ENCODE measurements around the gene VAMP8.
A peak's percentile ranks its signal among the peaks of the same experiment; 100 is the strongest.
"Not testable (repeated sequence)": the region's sequence is repeated elsewhere in the genome, so short reads cannot be mapped to it uniquely, and the experiment has no call there.

VAMP8 gene

DNA sequence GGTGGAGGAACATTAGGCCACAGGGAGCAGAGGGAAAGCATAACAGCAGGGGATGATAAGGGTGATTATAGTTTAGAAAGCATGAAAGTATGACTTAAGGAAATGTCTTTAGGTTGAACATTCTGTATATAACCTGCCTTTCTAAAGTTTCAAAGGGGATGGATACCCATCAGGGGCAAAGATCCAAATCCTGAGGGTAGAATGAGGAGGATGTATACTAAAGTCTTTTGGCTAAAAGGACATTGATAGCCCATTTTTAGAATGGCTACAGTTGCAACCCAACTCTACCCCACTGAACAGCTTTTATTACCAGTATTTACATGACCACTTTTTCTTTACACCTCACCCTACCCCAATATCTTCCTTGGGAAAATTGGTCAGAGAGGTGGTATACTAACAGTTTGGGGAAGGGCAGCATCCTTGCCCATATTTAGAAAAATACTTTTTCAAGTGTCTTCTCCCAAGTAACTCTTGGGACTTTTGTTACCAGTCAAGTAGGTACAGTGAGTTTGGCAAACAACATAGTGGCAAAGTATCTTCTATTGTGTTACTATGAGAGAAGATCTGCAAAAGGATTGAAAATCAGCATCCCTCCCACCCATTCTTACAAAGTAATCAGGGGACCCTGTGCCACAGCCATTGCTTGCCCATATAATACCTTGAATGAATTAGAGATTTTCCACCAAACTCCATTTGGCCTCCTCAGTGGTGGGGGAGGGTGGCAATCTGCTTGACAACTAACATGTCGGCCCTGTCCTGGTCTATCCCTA, 30.1 kb upstream of the VAMP8 start:
- DNase-seq (ENCODE audit: low read depth): no peak

DNA sequence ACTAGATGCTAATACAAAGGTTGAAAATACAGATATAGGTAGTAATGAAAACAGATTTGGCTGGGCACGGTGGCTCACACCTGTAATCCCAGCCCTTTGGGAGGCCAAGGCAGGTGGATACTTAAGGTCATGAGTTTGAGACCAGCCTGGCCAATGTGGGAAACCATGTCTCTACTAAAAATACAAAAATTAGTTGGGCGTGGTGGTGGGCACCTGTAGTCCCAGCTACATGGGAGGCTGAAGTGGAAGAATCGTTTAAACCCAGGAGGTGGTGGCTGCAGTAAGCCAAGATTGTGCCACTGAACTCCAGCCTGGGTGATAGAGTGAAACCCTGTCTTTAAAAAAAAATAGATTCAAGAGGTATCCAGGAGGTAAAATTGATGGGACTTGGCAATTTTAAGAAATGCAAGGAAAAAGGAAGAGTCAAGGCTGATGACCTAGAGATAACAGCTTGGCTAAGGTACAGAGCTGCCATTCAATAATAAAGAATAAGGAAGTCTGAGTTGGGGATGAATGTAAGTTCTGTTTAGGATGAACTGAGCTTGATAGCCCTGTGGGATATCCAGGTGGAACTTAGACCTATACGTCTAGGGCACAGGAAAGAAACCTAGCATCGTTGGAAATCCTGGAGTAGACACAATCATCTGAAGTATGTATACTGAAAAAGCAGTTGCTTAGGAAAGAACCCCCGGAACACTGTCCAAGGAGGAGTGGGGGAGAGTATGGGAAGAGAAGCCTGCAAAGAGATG, 29.4 kb upstream of the VAMP8 start:
- DNase-seq (ENCODE audit: low read depth): no peak

DNA sequence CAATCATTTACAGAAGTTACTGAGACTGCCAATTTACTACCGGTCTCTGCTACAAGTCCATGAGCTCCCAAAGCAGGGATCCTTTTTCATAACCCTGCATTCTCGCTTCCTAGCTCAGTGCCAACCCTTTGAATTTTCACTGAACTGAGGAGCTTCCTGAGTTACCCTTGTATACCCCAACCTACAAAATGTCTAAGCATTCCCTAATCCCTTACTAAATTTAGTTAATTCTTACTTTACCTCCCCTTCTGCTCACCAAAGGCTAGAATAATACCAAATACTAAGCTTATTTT, 28.8 kb upstream of the VAMP8 start:
- no peak for DNase-seq (ENCODE audit: low read depth)

DNA sequence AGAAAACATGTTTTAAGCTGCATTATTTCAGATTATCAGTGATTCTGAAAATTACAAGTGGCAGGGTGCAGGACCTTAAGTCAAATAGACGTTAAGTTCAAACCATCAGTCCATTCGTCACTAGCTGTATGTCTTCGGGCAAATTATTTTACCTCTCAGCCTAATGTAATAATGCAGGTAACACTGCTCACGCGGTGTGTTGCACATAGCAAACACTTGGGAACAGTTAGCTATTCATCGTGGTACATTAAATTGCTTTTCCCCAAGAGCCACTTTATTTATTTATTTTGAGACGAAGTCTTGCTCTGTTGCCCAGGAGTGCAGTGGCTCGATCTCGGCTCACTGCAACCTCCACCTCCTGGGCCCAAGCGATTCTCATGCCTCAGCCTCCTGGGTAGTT, 28.3 kb upstream of the VAMP8 start:
- no peak for DNase-seq (ENCODE audit: low read depth)

DNA sequence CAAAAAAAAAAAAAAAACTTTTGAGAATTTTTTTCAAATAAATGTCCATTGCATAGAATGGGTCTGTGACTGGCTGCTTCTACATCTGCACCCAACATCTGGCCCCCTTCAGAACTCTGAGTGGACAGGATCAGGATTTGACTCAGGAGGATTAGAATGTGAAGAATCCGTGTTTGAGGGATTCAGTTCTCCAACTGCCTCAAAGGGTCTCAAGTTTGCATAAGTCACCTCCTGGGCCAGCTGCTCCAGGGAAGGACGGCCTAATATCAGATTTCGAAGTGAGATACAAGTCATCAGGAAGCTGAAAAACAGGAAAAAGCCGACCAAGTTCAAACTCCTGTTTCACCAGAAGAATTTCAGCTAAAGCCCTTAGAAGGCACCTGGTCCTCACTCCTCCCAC, 27.6 kb upstream of the VAMP8 start:
- DNase-seq (ENCODE audit: low read depth): no peak

DNA sequence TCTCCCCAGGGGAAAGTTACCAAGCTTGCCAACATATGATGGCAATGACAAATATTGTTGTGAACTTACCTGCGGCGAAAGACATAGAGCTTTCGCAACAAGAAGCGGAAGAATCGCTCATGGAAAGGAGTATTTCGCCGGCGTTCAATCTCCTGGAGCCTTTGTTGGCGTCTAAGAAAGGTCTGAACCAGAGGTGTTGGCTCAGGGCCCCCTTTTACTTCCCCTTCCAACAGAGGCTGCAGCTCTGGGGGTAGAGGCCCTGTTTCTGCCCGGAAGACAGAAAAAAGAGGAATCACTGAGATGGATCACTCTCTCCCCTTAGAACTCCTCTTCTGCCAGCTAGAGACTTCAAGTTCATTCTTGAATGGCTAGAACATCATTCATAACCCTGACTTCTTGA, 26.9 kb upstream of the VAMP8 start:
- no peak for DNase-seq (ENCODE audit: low read depth)

DNA sequence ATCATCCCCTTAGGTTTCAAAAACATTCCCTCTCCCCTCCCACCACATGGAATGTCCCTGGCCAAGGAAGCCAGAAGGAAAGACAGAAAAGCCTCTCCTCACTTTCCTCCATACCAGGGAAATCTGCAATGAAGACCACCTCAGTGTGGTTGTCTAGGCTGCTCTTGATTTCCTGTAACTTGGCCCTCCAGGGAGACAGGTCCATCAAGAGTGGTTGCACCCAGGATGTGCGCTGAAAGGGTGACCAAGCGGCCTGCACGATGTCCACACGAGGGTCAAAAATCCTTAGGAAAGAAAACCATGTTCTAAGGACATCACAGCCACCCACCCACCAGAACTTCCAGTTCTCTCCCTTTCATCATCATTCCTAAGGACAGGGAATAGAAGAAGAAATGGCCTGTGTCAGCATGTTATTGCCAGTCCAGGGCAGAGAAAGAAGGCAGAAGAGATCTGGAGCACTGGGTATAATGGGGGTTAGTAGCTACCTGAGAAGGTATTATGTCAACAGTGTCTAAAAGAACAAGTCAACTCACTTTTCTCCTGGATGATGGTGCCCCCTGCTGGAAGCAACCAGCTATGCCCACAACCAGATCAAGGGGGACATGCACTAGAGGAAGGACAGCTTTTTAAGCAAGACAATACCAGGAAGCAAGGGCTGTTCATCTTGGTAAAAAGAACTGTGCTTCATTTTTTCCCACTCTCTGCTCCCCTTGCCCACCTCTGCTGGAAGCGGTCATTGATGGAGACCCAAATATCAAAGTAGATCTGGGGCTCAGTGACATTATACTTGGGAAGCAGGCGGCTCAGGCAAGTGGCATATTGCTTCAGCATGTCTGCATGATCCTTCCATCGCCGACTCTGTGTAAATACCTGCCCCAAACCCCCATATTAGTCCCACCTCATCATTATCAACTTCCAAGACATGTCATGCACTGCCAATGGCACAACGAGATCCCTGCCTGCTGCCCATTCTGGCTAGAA, 25.4 kb upstream of the VAMP8 start:
- peak; percentile 85 for DNase-seq (ENCODE audit: low read depth)

DNA sequence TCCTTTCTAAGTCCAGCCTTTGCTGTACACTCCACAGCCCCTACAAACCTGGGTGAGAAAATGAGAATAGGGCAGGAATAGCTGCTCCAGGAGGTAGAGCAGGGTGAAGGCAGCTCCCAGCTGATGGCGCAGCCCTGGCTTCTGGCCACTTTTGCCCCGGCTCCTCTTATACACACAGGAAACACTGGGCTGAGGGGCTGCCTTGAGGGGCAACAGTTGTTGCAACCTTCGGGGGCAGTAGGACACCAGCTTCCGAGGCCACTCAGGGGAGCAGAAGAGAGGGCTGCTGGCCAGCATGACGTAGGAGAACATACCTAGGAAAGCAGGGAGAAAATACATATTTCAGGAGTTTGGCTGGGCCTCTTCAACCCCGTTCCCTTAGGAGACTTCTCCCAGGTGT, 24.2 kb upstream of the VAMP8 start:
- DNase-seq (ENCODE audit: low read depth): no peak

DNA sequence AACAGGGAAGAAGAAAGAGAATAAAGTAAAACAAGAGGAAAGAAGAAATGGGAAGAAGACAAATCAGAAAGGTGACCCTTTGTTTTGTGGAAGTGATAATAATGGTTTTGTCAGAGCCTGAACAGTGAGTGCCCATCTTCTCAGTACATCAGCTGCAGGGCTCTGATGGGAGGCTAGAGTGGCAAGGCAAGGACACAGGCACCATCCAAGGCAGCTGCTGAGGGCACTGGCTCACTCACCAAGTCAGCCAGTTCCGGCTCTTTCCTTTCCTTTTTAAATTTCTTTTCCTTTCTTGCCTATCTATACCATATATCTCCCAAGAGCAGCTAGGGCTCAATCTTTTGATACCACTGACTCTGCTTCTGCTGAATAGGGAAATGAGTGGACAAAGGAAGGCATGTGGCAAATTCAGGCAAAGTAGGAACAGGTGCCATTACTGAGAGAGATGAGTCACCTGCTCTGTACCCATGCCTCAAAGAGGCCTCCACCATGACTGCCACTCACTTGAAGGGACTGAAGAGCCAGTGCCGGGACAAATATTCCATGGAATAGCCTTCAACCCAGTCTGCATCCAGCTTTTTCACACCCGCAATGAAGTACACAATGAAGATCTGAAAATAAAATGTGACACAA, 22.3 kb upstream of the VAMP8 start:
- DNase-seq (ENCODE audit: low read depth): no peak

DNA sequence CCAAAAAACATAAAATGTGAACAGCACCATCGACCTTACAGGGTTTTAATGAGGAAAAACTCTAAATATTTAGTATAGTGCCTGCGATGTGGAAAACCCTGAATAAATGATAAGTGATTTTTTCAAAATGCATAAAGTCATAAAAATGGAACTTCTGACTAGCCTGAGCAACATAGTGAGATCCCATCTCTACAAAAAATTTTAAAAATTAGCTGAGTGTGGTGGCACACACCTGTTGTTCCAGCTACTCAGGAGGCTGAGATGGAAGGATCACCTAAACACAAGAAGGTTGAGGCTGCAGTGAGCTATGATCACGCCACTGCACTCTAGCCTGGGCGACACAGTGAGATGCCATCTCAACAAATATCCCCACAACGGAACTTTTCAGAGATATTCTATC, 20.3 kb upstream of the VAMP8 start:
- no peak for DNase-seq (ENCODE audit: low read depth)

DNA sequence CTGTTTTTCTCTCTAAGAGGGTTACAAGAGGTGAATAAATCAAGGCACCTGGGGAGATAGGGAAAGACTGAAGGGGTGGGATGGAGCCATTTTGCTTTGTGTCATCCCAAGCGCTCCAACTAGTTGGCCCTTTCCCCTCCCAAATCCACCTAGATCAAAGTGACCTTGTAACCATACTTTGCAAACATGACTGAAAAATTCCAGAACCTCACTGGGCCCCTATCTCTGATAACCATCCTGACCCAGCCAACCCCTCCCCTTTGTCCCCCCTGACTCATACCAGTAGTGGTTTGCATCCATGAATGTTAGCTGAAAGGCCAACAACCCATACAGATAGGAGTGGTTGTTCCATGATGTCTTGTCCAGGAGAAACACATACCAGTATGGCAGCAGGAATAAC, 19.2 kb upstream of the VAMP8 start:
- no peak for DNase-seq (ENCODE audit: low read depth)

DNA sequence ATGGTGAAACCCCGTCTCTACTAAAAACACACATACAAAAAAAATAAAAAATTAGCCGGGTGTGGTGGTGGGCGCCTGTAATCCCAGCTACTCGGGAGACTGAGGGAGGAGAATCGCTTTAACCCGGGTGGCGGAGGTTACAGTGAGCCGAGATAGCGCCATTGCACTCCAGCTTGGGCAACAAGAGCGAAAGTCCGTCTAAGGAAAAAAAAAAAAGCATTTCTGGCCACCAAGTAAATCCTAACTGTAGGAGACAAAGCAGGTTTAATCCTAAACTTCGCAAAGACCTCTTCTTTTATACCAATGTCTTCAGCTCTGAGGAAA, 17.0 kb upstream of the VAMP8 start:
- DNase-seq (ENCODE audit: low read depth): not testable (repeated sequence)

DNA sequence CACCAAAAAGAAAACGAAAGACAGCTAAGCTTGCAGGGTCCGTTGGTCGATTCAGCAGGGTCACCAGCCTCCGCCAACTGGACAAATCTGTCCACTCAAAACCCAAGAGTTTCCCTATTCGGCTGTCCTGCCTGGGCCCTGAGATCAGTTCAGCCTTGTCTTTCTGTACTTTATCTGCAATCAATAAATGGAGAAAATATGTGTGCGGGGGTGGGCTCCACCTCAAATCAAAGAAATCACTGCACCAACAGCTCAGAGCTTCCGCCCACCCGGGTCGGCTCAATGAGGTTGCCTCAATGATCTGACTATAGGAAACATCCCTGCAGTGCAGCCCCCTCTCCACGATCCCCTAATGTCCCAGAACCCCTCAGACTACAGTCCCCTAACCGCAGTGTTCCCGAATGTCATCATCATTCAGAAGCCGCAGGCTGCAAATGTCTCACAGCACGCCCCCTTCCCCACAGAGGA, 16.5 kb upstream of the VAMP8 start:
- DNase-seq (ENCODE audit: low read depth): no peak

DNA sequence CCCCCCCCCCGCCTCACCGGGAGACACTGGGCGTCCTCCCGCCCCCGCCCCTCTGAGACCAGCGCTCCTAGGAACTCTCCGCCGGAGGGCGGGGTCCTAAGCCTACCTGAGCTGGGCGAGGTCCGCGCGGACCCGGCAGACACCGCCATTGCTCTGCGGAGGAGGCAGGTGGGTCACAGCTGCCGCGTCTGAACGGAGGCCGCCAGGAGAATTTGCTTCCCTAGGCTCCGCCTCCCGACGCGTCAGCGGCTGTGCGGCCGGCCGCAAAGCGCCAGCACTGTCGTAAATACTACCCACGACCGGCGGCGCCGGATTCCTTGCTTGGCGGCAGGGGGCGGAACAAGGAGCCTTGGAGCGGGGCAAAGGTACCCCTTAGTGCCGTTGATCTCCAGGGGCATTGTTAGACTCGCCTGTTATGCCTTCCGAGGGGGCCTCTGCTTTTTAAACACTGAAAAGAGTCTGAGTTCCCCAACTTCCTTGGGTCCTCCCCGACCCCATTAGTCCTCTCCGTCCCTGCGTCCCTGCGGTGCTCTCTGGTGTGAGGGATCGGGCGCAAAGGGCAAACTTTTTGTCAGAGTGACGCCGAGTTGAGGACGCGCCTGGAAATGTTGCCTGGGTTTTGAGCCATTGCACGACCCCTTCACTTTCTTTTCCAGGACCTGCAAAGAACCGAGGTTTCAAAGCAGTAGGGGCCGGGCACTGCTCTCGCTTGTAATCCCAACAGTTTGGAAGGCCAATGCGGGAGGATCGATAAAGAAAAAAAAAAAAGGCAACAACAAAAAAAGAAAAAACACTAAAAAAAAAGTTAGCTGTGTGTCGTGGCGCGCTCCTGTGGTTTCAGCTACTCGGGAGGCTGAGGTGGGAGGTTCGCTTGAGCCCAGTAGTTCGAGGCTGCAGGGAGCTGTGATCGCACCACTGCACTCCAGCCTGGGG, 15.8 kb upstream of the VAMP8 start, which contains the start of gene GGCX:
Gene GGCX, minus strand, starts transcription at position 214 of the 933 bp plus-strand sequence. Its CDS starts 65 bp downstream, at position 149.
- peak; percentile 92 for DNase-seq (ENCODE audit: low read depth)

DNA sequence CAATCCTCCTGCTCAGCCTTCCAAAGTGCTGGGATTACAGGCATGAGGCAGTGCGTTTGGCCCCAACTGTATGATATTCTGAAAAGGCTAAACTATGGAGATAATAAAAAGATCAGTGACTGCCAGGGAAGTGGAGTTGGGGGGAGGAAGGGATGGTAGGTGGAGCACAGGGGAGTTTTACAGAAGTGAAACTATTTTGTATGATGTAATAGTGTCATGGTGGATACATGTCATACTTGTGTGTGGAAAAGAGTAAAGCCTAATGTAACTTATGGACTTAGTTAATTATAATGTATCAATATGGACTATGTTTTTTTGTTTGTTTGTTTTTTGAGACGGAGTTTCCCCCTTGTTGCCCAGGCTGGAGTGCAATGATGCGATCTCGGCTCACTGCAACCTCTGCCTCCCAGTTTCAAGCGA, 13.2 kb upstream of the VAMP8 start:
- DNase-seq (ENCODE audit: low read depth): no peak

DNA sequence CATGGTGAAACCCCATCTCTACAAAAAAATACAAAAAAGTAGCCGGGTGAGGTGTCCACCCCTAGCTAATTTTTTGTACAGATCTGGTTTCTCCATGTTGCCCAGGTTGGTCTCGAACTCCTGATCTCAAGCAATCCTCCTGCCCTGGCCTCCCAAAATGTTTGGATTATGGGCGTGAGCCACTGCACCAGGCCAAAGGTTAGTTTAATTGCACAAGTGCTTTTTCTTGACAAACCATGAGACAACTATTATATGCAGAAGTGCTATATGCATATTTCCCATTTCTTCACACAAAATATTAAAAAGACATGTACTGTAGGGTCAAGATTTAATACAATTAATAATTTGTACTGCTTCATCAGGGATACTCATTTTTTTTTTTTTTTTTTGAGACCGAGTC, 11.1 kb upstream of the VAMP8 start:
- no peak for DNase-seq (ENCODE audit: low read depth)

DNA sequence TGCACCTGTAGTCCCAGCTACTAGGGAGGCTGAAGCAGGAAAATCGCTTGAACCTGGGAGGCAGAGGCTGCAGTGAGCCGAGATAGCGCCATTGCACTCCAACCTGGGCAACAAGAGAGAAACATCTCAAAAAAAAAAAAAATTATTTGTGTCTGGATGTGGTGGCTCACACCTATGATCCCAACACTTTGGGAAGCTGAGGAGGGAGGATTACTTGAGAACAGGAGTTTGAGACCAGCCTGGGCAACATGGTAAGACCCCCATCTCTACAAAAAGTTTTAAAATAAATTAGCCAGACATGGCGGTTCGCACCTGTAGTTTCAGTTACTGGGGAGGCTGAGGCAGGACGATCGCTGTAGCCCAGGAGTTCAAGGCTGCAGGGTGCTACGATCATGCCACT, 1.6 kb upstream of the VAMP8 start:
- DNase-seq (ENCODE audit: low read depth): no peak

DNA sequence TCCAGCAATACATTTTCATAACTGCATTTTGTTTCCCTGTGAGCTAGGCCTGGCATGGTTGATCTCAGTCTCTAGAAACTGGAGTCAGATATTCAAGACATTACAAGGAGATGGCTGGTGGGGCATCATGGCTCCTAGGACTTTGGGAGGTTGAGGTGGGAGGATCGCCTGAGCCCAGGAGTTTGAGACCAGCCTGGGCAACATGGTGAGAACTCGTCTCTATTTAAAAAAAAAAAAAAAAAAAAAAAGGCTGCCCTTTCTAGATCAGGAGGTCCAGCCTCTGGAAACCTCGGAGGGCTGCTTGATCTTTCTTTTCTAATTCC, 362 bp upstream of the VAMP8 start:
- no peak for DNase-seq (ENCODE audit: low read depth)

DNA sequence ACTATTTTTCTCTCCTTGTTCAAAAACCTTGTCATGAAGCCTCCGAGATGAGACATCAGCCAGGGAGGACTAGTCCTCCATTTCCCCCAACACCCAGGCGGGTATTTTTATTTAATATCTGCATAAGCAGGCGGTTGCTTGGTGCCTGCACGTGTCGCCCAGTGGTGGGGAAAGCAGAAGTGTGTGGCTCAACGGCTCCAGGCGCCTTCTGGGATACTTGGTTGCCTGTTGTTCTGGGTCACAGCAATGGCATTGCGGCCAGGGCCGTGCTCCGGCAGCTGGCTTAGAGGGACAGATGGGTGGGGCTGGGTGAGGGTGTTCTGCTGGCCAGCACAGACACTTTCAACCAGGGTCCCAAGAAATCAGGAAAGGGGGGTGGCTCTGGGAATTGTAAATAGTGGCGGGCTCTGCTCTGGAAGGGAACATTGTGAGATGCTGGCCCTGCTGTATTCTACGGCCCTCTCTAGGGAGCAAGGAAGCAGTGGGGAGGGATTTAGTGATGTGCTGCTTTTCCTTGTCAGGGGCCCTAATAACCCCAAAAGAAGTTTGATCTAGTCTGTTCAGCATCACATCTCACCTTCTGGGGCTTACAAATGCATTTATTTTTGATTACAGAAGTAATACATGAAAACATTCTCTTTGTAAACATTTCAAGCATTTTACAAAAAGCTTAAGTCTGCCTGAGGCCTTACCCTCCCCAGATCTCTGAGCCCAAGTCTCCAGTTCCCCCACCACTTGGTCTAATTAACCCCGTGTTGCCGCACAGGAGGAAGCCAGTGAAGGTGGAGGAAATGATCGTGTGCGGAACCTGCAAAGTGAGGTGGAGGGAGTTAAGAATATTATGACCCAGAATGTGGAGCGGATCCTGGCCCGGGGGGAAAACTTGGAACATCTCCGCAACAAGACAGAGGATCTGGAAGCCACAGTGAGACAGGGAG, 1.1 kb downstream of the VAMP8 start:
- no peak for DNase-seq (ENCODE audit: low read depth)
